Lower leg skin (tissue), 3 donors: ENCODE measurements around the gene HCN2.

ENCODE experiments used
- POLR2A ChIP-seq, 2 donors: fragments of 450-650 bp; IDR thresholded peaks; one replicate each; pipeline ENCODE4 v1.6.1; 2016 to 2017; ENCODE audit warnings: antibody characterized with exemption in 2 of 2, mild to moderate bottlenecking in 1 of 2, moderate library complexity in 1 of 2
- TF ChIP-seq, protein P1 (sequence below), 3 donors: fragments of 450-650 bp; IDR thresholded peaks; one replicate each; pipeline ENCODE4 v1.5.1; 2016; ENCODE audit warnings: antibody characterized with exemption in 3 of 3, mild to moderate bottlenecking in 3 of 3, moderate library complexity in 2 of 3

DNA sequence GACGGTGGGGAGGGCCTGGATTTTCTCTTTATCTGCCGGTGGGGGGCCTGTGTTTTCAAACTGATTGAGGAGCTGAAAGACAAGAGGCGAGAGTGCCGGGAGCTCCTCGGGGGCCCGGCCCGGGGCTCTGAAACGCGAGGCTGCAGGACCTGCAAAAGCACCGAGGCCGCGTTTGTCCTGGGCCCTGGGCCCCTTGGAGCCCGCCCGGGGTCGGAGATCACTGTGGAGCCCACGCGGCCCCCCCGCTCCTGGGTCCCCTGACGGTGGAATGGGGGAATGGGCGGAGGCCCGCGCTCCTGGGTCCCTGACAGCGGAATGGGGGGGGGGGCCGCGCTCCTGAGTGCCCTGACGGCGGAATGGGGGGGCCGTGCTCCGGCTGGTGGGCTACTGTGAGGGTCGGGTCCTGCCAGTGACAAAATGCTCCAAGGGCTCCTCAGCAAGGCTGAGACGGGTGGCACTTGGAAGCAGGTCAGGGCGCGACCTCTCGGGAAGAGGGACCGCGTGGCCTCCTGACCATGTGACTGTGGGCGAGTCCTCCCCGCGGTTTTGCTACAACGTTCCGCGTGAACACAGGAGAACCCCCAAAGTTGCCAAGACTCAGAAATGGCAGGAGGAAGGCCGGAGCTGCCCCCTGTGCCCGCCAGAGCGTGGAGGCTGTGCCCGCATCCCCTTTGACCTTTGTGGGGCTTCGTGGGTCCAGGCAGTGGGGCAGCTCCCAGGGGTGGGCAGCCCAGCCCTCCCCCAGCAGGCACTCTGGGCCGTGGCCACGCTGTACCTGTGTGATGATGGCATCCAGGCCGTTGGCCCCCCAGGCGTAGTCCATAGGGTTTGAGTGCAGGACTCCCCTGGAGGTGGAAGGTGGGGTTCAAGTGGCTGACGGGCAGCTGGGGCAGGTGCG is 59.5 kb downstream of the HCN2 start:
- TF ChIP-seq, protein P1, sequence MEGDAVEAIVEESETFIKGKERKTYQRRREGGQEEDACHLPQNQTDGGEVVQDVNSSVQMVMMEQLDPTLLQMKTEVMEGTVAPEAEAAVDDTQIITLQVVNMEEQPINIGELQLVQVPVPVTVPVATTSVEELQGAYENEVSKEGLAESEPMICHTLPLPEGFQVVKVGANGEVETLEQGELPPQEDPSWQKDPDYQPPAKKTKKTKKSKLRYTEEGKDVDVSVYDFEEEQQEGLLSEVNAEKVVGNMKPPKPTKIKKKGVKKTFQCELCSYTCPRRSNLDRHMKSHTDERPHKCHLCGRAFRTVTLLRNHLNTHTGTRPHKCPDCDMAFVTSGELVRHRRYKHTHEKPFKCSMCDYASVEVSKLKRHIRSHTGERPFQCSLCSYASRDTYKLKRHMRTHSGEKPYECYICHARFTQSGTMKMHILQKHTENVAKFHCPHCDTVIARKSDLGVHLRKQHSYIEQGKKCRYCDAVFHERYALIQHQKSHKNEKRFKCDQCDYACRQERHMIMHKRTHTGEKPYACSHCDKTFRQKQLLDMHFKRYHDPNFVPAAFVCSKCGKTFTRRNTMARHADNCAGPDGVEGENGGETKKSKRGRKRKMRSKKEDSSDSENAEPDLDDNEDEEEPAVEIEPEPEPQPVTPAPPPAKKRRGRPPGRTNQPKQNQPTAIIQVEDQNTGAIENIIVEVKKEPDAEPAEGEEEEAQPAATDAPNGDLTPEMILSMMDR (IDR thresholded peaks at IDR 0.05): no peak
- TF ChIP-seq POLR2A (IDR thresholded peaks at IDR 0.05): no peak
